NOMO-1 (cell line): ENCODE measurements around the gene RNF39.

Experiments used
- DNase-seq, 2 experiments: peaks; one replicate each; lab custom pipeline; 2025; ENCODE audit not compliant: unreplicated experiment in 2 of 2; lab: John Stamatoyannopoulos, UW

The RNF39 gene

DNA sequence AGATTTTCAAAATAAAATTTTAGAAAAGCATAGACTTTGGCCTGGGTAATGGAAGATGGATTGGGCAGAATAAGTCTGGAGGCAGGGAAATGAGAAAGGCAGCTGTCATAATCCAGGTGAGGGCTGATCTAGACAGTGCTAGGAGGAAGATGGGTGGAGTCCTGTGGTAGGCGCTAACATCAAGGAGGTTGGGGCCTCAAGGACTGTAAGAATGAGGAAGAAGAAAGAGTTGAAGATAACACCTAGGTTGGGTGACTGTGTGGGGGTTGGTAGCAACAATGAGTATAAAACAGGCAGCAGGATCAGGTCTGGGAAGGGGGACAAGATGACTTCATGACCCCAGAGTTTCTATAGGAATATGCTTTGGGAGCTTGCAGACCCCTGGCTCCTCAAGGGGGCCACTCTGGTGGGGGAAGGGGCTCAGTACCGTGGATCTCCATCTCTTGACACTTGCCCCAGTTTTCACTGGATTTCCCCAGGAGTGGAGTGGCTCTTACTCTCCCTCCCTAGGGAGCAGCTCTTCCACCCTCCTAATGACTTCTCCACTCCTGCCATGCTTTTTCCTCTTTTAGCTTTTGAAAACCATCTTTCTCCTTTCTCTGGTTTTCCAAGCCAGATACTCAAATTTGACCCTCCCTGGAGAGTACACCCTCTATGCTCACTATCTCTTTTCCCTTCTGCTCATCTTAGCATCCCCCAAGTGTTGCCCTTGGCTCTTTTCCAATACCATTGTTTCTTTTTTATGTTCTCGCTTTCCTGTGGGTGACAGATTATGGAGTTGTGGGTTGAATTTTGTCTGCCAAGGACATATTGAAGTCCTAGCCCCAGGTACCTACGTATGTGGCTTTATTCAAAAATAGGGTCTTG, 22.6 kb upstream of the RNF39 start:
- no peak for DNase-seq

DNA sequence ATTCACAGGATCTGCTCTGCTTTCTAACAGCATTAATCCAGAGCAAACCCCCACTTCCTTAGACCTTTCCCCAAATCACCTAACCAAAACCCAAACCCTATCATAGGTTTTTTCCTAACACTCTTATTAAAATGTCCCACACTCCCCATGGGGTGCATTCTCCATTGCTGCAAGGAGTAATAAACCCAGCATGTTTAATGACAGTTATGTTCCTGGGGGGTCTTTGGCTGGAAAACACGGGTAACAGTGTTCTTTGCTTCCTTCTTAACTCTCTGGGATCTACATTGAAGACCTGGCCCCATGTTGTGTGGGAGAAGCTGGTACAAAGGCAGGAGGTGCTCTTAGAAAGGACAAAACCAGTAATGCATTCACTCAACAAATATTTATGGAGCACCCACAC, 21.3 kb upstream of the RNF39 start:
- DNase-seq, result no peak

DNA sequence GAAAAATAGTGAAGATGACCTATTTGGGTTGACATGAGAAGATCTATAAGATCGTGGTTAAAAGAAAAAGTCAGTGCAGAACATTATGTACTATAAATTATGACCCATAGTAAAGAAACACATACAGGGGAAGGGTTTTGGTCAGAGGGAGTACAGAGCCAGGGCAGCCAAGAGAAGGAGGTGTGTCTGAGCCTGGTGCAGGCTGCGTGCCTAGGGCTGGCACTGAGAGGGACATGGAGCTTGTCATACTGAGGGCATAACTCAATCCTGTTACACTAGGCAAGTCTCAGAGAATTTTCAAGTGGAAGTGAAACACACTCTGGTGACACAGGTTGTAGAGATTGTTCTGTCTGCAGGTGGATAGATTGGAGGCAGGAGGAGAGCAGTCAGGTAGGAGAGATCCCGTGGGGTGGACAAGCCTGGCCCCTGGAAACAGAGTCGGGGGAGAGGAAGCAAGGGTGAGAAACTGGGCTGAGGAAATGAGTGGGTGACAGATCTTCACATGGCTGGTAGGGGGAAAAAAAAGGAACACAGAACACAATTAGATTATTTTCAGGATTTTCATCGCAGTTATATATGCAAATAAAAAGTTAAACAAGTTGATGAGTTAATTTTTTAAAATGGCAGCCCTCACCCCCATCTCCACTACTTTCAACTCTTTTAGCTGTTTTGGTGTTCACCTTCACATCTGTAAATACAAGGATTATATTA, 18.5 kb upstream of the RNF39 start:
- no peak for DNase-seq

DNA sequence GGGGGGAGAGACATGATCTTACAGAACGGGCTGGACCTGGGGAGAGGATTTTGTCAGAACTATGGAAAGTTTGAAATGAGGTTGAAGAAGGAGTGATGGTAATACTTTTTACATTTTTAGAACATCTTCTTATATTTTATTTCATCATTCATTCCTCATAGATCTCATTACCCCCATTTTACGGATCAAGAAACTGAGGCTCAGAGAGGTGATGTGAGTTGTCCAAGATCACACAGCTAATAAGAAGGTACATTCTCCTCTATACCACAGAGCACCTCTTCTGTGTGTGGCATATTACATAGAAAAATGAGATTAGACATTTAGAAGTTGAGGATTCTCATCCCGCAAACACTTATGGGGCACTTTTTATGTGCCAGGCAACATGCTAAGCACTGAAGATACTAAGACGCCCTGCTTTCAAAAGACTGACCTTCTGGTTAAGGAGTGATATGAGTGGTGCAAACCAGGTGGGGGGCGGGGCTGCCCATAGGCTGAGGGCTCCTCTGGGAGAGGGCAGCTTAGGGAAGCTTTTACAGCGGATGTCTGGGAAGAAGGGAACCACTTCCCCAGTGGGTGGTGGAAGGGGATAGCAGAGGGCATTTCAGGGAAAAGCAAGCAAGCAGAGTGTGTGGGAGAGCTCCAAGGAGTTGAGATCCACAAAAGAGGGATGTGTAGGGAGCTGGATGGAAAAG, 17.4 kb upstream of the RNF39 start:
- DNase-seq, result no peak

DNA sequence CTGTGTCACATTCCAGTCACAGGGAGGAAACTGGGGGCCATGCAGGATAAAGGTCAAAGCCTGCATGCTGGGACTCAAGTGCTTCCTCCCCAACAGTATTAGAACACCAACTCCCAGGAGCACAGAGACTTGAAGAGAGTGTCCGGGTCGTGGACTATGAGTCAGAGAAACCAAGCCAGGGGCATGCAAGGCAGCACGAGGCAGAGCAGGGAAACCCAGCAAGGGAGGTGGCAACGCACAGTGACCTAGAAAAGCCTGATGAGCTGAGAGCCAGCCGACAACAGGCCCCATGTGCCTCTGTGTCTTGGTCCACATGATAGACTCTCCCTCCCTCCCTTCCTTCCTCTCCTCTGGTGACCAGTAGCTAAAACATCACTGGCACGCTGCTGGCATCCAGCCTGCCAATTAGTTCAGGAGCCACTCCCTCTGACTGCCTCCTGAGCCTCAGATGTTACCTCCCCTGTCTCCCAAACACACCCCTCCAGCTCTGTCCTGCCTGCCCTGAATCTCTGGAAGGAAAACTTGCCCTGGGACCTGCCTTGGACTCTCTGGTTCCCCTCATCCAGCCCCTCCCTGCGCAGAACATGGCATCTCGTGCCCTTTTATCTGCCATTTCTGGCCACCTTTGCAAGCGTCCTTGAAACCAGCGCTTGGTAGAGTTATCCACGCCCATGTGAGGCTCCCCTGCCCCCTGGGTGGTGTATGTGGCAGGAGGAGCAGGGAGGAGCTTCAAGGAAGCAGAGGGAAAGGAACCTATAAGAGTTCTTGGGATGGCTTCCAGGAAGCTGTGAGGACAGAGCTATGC, 16.2 kb upstream of the RNF39 start:
- DNase-seq, result no peak

DNA sequence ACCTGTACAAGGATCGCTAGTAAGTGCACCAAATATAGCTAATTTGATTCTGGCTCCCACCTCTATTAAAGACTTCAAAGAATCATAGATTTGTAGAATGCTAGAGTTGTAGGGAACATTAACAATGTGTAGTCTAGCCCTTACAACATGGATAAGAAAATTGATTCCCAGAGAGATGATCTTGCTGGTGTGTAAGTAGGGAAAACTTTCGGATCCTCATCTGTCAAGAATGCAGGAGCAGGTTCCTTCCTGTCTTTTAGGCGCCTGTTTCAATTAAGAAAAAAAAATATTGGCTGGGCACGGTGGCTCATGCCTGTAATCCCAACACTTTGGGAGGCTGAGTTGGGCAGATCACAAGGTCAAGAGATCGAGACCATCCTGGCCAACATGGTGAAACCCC, 12.3 kb upstream of the RNF39 start:
- no peak for DNase-seq

DNA sequence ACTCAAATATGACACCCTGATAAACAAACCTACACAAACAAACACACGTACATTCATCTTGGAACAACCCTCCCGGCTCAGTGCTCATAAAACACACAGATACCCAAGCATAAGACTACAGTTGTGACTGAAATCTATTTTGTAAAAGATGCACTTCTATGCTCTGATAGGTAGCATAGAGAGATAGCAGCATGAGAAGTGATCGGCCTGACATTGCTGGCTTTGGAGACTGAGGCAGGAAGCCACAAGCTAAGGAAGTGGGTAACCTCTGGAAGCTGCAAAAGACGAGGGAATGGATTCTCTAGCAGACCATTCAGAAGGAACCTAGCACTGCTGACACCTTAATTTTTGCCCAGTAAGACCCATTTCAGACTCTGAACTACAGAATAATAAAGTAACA, 1.6 kb upstream of the RNF39 start:
- DNase-seq, result no peak

DNA sequence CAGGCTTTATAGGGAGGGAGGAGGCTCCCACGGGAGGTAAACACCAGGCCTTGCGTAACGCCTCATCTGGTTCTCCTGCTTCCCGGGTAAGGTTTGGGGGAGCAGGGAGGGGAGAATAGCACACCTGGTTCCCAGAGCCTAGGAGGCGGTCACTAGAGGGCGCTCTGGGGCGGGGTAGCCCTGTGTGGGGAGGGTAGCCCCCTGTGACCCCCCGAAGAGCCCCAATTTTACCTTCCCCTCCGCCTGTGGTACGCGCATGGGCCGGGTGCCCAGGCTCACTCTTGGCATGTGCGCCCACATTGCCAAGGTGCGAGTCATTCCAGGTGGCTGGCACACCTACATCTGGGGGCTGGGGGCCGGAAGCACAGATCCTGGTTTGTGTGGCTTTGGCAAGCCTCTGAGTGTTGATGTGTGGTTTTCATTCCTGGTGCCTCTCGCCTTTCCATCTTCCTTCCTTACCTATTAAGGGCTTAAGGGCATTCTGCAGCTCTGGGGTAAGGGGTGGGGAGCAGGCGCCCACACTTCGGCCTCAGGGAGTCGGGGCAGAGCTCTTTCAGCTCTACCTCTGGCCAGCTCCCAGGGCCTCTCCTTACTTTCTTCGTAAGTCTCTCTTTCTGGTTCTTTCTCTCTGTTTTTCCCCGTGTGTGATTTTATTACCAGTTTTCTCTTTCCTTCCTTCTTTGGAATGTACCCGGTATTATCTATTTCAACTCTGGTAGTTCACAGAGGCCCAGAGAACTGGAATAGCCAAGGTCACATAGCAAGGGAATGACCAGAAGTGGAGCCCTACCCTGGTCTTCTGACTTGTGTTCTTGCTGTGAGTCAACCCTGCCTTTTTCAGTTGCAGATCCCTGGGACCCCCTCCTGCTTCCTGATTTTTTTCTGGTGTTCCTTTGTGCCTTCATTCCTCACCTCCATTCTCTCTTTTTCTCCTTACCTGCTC, 492 bp upstream of the RNF39 start:
- DNase-seq, result no peak

DNA sequence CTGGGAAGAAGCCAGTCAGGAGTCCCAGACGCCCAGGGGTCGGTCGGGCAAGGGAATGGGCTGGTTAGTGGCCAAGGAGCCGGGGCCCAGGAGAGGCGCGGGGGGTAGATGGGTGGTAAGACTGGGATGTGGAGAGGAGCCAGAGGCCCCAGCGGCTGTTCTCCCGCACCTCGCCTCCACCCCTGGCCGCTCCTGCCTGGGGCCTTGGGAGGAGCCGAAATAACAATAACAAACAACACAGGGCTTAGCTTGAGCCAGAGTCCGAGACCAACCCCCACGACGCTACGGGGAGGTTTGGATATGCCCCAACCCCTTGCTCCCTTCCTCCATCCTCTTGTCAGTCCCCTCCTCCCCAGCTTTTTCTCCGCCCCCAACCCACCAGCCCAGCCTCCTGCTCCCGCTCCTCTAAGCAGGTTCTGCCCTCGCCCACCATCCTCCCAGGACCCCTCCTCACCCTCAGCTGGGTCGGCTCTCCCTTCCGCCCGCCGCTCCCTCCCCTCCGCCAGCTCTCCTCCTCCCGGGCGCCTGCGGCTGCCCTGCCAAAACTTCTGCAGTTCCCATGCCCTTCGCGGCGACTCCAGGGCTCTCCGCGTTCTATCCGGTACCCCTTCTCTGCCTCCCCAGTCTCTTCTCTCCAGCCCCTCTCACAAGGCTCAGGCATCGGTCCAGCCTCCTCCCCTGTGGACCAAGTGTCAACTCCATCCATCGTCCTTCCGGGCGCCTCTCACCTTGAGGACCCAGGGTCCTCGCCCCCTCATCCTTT, 1.1 kb downstream of the RNF39 start:
- DNase-seq, result no peak

DNA sequence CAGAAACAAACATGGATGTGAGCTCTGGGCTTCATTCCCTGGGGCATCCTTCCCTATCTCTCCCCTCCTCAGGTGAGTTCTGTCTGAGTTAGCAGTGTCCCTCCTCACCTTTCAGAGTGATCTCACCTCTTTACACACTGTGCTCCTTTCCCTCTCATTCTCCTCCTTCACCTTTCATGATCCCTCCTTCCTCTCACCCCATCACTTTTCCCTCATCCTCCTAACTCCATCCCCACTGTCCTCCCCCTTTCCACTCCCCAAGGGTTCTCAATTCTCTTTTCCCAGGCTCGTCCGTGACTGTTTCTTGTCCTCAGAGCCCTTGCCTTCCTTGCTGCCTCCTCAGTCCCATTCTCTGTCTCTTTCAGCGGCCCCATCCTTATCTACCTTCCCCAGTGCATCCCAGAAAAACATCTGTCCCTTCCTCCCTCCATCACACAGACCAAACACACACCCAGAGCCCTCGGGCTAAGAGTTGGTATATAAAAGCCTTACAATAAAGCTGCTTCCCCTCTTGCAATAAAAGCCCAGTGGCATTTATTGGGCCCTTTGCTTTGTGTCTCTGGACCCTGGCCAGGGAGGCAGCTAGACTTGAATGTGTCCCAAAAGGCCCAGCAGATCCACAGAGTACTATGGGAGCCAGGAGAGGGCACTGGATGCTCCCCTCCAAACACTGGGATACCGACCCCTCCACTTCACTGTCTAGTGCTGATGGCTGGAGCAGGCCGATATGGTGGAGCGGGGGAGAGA, 1.9 kb downstream of the RNF39 start:
- no peak for DNase-seq

DNA sequence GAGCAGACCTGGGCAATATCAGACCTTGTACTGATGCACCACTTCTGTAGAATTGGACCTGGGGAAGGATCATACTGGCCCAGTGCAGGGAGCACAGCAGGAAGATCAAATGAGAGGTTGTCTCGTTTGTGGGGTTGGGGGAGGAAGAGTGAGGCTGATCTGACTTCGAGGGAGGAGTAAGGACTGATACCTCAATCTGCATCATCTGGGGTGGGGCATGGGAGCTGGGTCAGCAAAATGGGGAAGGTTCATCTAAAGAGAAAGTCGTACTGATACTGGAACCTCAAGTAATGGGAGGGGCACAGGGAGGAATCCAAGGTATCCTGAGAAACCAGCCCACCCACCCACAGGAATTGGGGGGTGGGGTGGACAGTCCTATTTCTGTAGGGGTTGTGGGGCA, 3.7 kb downstream of the RNF39 start:
- DNase-seq, result no peak

DNA sequence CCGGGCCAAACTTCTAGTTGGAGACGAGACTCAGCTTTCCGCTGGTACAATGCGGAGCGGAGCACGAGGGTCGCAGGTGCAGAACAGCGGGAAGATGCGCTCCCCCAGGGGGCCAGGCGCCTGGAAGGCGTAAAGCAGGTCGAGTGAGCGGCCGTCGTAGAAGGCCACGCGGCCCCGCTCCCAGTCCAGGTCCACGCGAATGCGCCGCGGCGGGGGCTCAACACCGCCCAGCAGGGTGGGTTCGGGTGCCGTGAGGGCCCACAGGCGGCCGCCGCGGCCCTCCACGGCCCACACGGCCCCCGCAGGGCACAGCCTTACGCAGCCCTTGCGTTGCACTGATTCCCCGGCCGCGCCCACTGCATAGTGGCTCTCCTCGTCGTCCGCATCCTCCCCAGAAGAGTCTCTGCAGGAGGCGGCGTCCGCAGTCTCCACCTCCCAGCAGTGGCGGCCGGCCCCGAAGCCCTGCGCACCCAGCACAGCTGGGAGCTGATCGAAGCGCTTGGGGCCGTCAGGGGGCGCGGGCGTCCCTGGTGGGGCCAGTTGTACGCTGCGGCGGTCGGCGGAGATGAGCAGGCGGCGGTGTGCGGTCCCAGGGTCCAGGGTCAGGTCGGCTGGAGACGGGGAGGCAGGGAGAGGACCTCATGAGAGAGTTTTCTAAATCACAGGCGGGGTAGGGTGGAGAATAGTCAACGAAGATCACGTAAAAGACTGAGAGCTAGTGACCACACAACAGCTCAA, 4.3 kb downstream of the RNF39 start:
- no peak for DNase-seq

DNA sequence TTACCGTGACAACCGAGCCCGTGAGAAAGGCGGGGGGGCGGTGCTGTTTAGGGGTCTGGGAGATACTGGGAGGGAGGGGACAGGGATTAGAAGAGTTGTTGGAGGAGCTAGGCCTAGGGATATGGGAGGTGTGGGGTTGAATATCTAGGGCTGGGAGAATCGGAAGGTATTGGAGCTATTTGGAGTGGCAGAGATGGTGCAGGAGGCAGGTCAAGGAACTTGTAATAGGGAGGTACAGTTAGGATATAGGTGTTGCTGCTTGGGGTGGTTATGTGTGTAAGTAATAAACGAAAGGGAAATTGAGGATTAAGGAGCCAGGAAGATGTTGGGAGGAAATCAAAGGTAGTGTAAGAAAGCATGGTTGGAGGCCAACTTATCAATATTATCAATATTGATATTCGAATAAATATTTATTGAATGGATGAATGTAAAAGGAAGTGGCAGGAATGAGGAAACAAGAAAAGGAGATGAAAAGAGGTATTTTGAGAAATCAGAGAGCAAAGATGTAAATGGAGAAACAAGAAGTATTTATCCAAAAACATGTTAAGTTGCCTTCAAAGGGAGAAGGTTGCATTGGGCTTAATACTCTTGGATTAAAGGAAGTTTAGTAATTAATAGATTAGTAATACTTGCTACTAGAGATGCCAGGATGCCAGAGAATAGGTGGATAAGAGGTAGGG, 8.0 kb downstream of the RNF39 start:
- no peak for DNase-seq

DNA sequence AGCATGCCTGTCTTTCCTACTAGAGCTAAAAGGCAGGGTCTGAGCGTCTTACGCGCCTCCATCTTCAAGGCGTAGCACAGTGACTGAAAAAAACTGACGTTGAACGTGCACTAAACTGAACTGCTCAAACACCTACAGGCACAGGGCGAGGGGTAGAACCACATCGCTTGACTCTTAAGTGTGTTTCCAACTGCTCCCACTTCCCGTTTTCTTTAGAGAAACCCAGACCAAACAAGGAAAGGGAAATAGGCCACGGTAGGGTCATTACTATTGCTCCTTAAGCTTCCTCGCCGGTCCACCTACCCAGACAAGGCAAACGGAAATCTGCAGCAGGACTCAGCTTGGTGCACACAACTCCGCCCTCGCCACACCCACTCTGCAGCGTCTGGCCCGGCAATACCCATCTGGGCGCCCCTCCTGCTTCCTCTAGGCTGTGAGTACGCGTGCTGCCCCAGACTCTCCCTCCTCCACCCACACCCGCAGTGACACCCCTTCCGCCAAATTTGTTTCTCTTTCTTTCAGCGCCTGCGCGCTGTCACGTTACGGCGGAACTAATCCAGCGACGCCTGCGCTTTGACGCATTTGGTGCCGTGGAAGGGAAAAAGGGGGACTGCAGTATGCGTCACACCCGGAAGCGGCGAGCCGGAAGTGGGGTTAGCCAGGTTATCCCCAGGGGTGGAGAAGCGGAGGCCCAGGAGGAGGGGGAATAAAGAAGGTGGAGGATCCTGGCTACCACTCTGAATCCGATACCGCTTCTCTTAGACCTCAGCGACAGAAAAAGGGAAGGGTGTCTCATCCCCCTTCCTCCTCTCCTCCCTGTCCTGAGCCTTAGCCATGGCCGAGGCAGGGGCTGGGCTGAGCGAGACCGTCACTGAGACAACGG, 8.8 kb downstream of the RNF39 start, which contains the start of gene PPP1R11:
Gene PPP1R11, plus strand, starts transcription at position 622 of the 883 bp plus-strand sequence. Its CDS starts 213 bp downstream, at position 835.
- DNase-seq, result peak; percentile 99 to 100

DNA sequence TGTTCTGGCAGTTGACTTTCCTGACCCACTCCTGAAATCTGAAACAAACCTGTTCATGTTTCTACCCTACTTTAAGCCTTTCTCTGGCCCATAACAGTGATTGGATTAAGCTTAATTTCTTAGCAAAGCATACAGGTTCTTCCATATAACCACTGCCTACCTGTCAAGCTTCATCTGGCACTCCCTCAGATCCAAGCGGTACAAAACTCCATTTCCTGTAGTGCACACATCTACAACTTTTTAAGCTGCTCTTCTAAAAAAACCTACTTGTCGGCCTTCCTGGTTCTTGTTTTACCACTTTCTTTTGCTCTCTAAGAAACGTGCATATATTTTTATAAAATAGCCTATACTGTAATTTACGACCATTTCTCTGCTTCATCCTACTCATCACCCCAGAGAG, 9.5 kb downstream of the RNF39 start:
- no peak for DNase-seq

DNA sequence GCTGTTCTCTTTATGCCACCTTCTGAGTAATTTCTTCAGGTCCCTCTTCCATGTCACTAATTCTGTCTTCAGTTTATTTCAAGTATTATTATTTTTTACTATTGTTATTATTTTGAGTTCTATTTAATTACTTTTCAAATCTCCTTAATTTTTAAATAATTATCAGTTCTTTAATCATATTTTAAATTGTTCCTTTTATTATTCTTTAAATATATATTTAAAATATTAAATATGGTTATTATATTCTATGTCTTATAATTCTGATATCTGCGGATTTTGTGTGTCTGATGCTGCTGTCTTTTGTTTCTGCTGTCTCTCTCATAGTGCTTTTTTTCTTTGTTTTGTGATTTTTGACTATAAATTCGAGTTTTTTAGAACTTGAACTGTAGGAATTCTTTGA, 12.3 kb downstream of the RNF39 start:
- DNase-seq, result no peak
